ENCODE measurements around the gene VENTX. TPM values are rescaled to one million over a fixed set of nuclear protein-coding genes. Genes with fewer than 3 reads are reported as not detected.

VENTX gene
- total RNA-seq, 1 experiment from 2014 or later = not detected

GRCh38 chr10:133195611-133196010 lies 42.0 kb upstream of the VENTX start:
- no peaks in the 10 kb centered on the region for H3K4me1 Mint-ChIP-seq (ENCODE audit: insufficient read depth, unreplicated experiment)
- no peak overlapping the region for H3K27ac Mint-ChIP-seq (ENCODE audit: low read depth, unreplicated experiment)
- H3K36me3 Mint-ChIP-seq (ENCODE audit: insufficient read depth, unreplicated experiment) = no peaks in the 10 kb centered on the region
- intact Hi-C loops (cut with micrococcal nuclease) = no loop called here
- H3K9me3 Mint-ChIP-seq (ENCODE audit: unreplicated experiment) = peaks cover 8% of the 10 kb centered on the region
- TF ChIP-seq, protein P1, sequence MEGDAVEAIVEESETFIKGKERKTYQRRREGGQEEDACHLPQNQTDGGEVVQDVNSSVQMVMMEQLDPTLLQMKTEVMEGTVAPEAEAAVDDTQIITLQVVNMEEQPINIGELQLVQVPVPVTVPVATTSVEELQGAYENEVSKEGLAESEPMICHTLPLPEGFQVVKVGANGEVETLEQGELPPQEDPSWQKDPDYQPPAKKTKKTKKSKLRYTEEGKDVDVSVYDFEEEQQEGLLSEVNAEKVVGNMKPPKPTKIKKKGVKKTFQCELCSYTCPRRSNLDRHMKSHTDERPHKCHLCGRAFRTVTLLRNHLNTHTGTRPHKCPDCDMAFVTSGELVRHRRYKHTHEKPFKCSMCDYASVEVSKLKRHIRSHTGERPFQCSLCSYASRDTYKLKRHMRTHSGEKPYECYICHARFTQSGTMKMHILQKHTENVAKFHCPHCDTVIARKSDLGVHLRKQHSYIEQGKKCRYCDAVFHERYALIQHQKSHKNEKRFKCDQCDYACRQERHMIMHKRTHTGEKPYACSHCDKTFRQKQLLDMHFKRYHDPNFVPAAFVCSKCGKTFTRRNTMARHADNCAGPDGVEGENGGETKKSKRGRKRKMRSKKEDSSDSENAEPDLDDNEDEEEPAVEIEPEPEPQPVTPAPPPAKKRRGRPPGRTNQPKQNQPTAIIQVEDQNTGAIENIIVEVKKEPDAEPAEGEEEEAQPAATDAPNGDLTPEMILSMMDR (IDR thresholded peaks at IDR 0.05; ENCODE audit: unreplicated experiment) = no peak
- ChIA-PET POLR2A (no interaction called here), CTCF (no interaction called here)
- BruUV-seq (replicated peaks) = no TSS peak
- H3K27me3 Mint-ChIP-seq (ENCODE audit: insufficient read depth, unreplicated experiment) = no peaks in the 10 kb centered on the region
- no peak for DNase-seq (ENCODE audit: unreplicated experiment)
- no peak overlapping the region for H3K4me3 Mint-ChIP-seq (ENCODE audit: unreplicated experiment)

GRCh38 chr10:133196221-133196915 lies 41.3 kb upstream of the VENTX start:
- Mint-ChIP-seq H3K4me3 (ENCODE audit: unreplicated experiment) (no peak overlapping the region), H3K4me1 (ENCODE audit: insufficient read depth, unreplicated experiment) (no peaks in the 10 kb centered on the region), H3K36me3 (ENCODE audit: insufficient read depth, unreplicated experiment) (no peaks in the 10 kb centered on the region), H3K9me3 (ENCODE audit: unreplicated experiment) (peaks cover 8% of the 10 kb centered on the region), H3K27ac (ENCODE audit: low read depth, unreplicated experiment) (no peak overlapping the region), H3K27me3 (ENCODE audit: insufficient read depth, unreplicated experiment) (no peaks in the 10 kb centered on the region)
- ChIA-PET CTCF (interaction anchor here (1.2 kb wide), 1 partner anchor 53 kb away, joined by 4 read pairs; no protein-coding TSS in a partner anchor), POLR2A (no interaction called here)
- DNase-seq (ENCODE audit: unreplicated experiment) = no peak
- TF ChIP-seq, protein P1 (IDR thresholded peaks at IDR 0.05; ENCODE audit: unreplicated experiment) = no peak
- BruUV-seq (replicated peaks) = no TSS peak
- intact Hi-C loops (cut with micrococcal nuclease) = no loop called here

- CTCF ChIA-PET = interaction anchor here (1.2 kb wide), 1 partner anchor 54 kb away, joined by 4 read pairs; no protein-coding TSS in a partner anchor
- intact Hi-C loops (cut with micrococcal nuclease) = no loop called here
- H3K4me1 Mint-ChIP-seq (ENCODE audit: insufficient read depth, unreplicated experiment) = no peaks in the 10 kb centered on the region
- TF ChIP-seq, protein P1 (IDR thresholded peaks at IDR 0.05; ENCODE audit: unreplicated experiment) = no peak
- no peak for DNase-seq (ENCODE audit: unreplicated experiment)
- no TSS peak for BruUV-seq (replicated peaks)
- H3K27ac Mint-ChIP-seq (ENCODE audit: low read depth, unreplicated experiment) = no peak overlapping the region
- no peaks in the 10 kb centered on the region for H3K36me3 Mint-ChIP-seq (ENCODE audit: insufficient read depth, unreplicated experiment)
- no peak overlapping the region for H3K4me3 Mint-ChIP-seq (ENCODE audit: unreplicated experiment)
- POLR2A ChIA-PET = no interaction called here
- H3K9me3 Mint-ChIP-seq (ENCODE audit: unreplicated experiment) = peaks cover 4% of the 10 kb centered on the region
- H3K27me3 Mint-ChIP-seq (ENCODE audit: insufficient read depth, unreplicated experiment) = no peaks in the 10 kb centered on the region
These were observed 40.5 kb upstream of the VENTX start for GRCh38 chr10:133196936-133197758.

DNA sequence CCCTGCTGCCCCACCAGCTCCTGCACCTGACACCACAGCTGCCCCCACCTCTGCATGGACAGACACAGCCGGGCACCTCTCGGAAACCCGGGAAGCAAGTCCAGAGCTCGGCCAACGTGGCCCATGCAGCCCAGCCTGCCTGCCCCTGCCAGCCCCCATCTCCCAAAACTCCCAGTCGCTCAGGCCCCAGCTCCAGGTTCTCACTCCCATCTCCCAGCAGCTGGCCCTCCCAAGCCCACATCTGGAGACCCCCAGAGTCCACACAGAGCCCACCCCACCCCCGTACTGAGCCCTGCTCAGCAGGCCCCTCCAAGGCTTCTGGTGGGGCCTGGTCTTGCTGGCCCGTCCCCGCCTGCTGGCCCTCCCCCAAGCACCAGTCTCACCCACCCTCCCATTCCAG lies 39.9 kb upstream of the VENTX start:
- Mint-ChIP-seq H3K4me1 (ENCODE audit: insufficient read depth, unreplicated experiment) (no peaks in the 10 kb centered on the region), H3K9me3 (ENCODE audit: unreplicated experiment) (no peaks in the 10 kb centered on the region), H3K27ac (ENCODE audit: low read depth, unreplicated experiment) (no peak overlapping the region), H3K27me3 (ENCODE audit: insufficient read depth, unreplicated experiment) (no peaks in the 10 kb centered on the region), H3K4me3 (ENCODE audit: unreplicated experiment) (no peak overlapping the region), H3K36me3 (ENCODE audit: insufficient read depth, unreplicated experiment) (no peaks in the 10 kb centered on the region)
- DNase-seq (ENCODE audit: unreplicated experiment) = no peak
- TF ChIP-seq, protein P1 (IDR thresholded peaks at IDR 0.05; ENCODE audit: unreplicated experiment) = no peak
- BruUV-seq (replicated peaks) = no TSS peak
- POLR2A ChIA-PET = no interaction called here
- CTCF ChIA-PET = interaction anchor here (1.2 kb wide), 1 partner anchor 54 kb away, joined by 4 read pairs; no protein-coding TSS in a partner anchor
- intact Hi-C loops (cut with micrococcal nuclease) = no loop called here
